Neural progenitor cell (in vitro differentiated cells): ENCODE measurements around the gene IST1. TPM values are rescaled to one million over a fixed set of nuclear protein-coding genes. Genes with fewer than 3 reads are reported as not detected.

Experiments used
- DNase-seq: peaks from one replicate; pipeline ENCODE4 v3.0.0-alpha.2; 2016; ENCODE audit warnings: low spot score
- H2AFZ ChIP-seq: fragments of 200-600 bp; sonication (generic); replicated peaks from 2 replicates; pipeline ENCODE4 v1.6.1; 2016; ENCODE audit warnings: antibody characterized with exemption
- H3F3A ChIP-seq: fragments of 200-600 bp; sonication (generic); 2 replicates; pipeline ENCODE4 v1.6.1; 2016; ENCODE audit warnings: antibody characterized with exemption, low read depth
- H3K27ac ChIP-seq: fragments of 200-600 bp; sonication (generic); 2 replicates; pipeline ENCODE4 v1.5.1; 2016; ENCODE audit warnings: mild to moderate bottlenecking
- H3K27me3 ChIP-seq: fragments of 200-600 bp; sonication (generic); 2 replicates; pipeline ENCODE4 v1.6.1; 2016; ENCODE audit warnings: mild to moderate bottlenecking, moderate library complexity
- H3K36me3 ChIP-seq: fragments of 200-600 bp; sonication (generic); 2 replicates; pipeline ENCODE4 v1.5.1; 2016
- H3K4me1 ChIP-seq: fragments of 200-600 bp; sonication (generic); 2 replicates; pipeline ENCODE4 v1.6.1; 2016; ENCODE audit warnings: mixed run types
- H3K4me2 ChIP-seq: fragments of 200-600 bp; sonication (generic); 2 replicates; pipeline ENCODE4 v1.6.1; 2016
- H3K4me3 ChIP-seq: fragments of 200-600 bp; sonication (generic); 2 replicates; pipeline ENCODE4 v1.5.1; 2016
- H3K79me2 ChIP-seq: fragments of 200-600 bp; sonication (generic); 2 replicates; pipeline ENCODE4 v1.6.1; 2016; ENCODE audit warnings: low read depth
- H3K9ac ChIP-seq: fragments of 200-600 bp; sonication (generic); 2 replicates; pipeline ENCODE4 v1.6.1; 2016
- H3K9me3 ChIP-seq: fragments of 200-600 bp; sonication (generic); 2 replicates; pipeline ENCODE4 v1.5.1; 2016; ENCODE audit warnings: low read depth
- H4K20me1 ChIP-seq: fragments of 200-600 bp; sonication (generic); 2 replicates; pipeline ENCODE4 v1.6.1; 2016; ENCODE audit warnings: low read depth
- H3K27ac Mint-ChIP-seq: 3 replicates; pipeline ENCODE4 v1.8.0; 2021; ENCODE audit warnings: mixed read lengths
- H3K27me3 Mint-ChIP-seq: 2 replicates; pipeline ENCODE4 v1.8.0; 2022; ENCODE audit warnings: low read depth, mild to moderate bottlenecking, inconsistent platforms, moderate library complexity, mixed read lengths; ENCODE audit not compliant: insufficient read depth
- H3K36me3 Mint-ChIP-seq: 3 replicates; pipeline ENCODE4 v1.8.0; 2021; ENCODE audit warnings: mixed read lengths
- H3K4me1 Mint-ChIP-seq: 3 replicates; pipeline ENCODE4 v1.8.0; 2021; ENCODE audit warnings: mixed read lengths
- H3K4me3 Mint-ChIP-seq: 3 replicates; pipeline ENCODE4 v1.8.0; 2021; ENCODE audit warnings: mild to moderate bottlenecking, moderate library complexity, mixed read lengths
- H3K9me3 Mint-ChIP-seq: 3 replicates; pipeline ENCODE4 v1.8.0; 2020; ENCODE audit warnings: mixed read lengths
- EZH2 ChIP-seq: fragments of 200-600 bp; sonication (generic); IDR thresholded peaks from 2 replicates; pipeline ENCODE4 v1.6.1; 2017; ENCODE audit warnings: antibody characterized with exemption, mild to moderate bottlenecking, moderate library complexity
- EZH2phosphoT487 ChIP-seq: fragments of 200-600 bp; sonication (generic); IDR thresholded peaks from 2 replicates; pipeline ENCODE4 v1.6.1; 2017; ENCODE audit warnings: antibody characterized with exemption
- total RNA-seq: library from RNA; depleted of rRNA; stranded (reverse); fragments of >200 nt; gene quantifications from 2 replicates; pipeline ENCODE4 v1.2.3, GENCODE V29; 2015; ENCODE audit warnings: low replicate concordance
- TF ChIP-seq, protein P1 (sequence below): fragments of 200-600 bp; sonication (generic); IDR thresholded peaks from 2 replicates; pipeline ENCODE4 v1.5.1; 2017; ENCODE audit warnings: antibody characterized with exemption, mild to moderate bottlenecking

Gene IST1
- total RNA-seq, 1 donor from 2014 or later: 400 TPM

GRCh38 chr16:71894229-71894920 is 956 bp upstream of the IST1 start:
- TF ChIP-seq EZH2phosphoT487: no peak
- TF ChIP-seq, protein P1, sequence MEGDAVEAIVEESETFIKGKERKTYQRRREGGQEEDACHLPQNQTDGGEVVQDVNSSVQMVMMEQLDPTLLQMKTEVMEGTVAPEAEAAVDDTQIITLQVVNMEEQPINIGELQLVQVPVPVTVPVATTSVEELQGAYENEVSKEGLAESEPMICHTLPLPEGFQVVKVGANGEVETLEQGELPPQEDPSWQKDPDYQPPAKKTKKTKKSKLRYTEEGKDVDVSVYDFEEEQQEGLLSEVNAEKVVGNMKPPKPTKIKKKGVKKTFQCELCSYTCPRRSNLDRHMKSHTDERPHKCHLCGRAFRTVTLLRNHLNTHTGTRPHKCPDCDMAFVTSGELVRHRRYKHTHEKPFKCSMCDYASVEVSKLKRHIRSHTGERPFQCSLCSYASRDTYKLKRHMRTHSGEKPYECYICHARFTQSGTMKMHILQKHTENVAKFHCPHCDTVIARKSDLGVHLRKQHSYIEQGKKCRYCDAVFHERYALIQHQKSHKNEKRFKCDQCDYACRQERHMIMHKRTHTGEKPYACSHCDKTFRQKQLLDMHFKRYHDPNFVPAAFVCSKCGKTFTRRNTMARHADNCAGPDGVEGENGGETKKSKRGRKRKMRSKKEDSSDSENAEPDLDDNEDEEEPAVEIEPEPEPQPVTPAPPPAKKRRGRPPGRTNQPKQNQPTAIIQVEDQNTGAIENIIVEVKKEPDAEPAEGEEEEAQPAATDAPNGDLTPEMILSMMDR: peak; percentile 7
- no peak for TF ChIP-seq EZH2

GRCh38 chr16:71895679-71896365 is 491 bp downstream of the IST1 start:
- Histone ChIP-seq H3K79me2 (peaks cover 65% of the 10 kb centered on the region), H2AFZ (peak overlapping the region; percentile 63), H3K4me1 (peaks cover 8% of the 10 kb centered on the region), H4K20me1 (peaks cover 50% of the 10 kb centered on the region), H3K27me3 (no peaks in the 10 kb centered on the region), H3K36me3 (no peaks in the 10 kb centered on the region), H3F3A (peaks cover 28% of the 10 kb centered on the region), H3K9me3 (no peaks in the 10 kb centered on the region), H3K27ac (peak overlapping the region; percentile 82), H3K4me2 (peak overlapping the region; percentile 88), H3K9ac (peak overlapping the region; percentile 94), H3K4me3 (peak overlapping the region; percentile 97)
- Mint-ChIP-seq H3K4me3 (peak overlapping the region; percentile 99), H3K36me3 (peaks cover 13% of the 10 kb centered on the region), H3K4me1 (peaks cover 15% of the 10 kb centered on the region), H3K27ac (peak overlapping the region; percentile 99), H3K9me3 (peaks cover 8% of the 10 kb centered on the region), H3K27me3 (peaks cover 3% of the 10 kb centered on the region)
- TF ChIP-seq EZH2phosphoT487 (no peak), EZH2 (no peak)
- TF ChIP-seq, protein P1: no peak
- peak; percentile 42 for DNase-seq

More at GRCh38 chr16:71894229-71894920, 956 bp upstream of the IST1 start:
- peak overlapping the region; percentile 97 for H3K4me3 ChIP-seq
- no peaks in the 10 kb centered on the region for H3K36me3 ChIP-seq
- no peaks in the 10 kb centered on the region for H3K9me3 ChIP-seq
- H3K9ac ChIP-seq: peak overlapping the region; percentile 25
- Mint-ChIP-seq H3K9me3 (peaks cover 4% of the 10 kb centered on the region), H3K4me3 (peak overlapping the region; percentile 99), H3K27me3 (peaks cover 3% of the 10 kb centered on the region), H3K4me1 (peaks cover 15% of the 10 kb centered on the region), H3K27ac (peak overlapping the region; percentile 96), H3K36me3 (peaks cover 9% of the 10 kb centered on the region)
- no peaks in the 10 kb centered on the region for H3K27me3 ChIP-seq
- H3K4me1 ChIP-seq: peaks cover 9% of the 10 kb centered on the region
- DNase-seq: peak; percentile 79
- peak overlapping the region; percentile 82 for H3K27ac ChIP-seq
- H2AFZ ChIP-seq: peak overlapping the region; percentile 65
- peaks cover 35% of the 10 kb centered on the region for H4K20me1 ChIP-seq
- peaks cover 50% of the 10 kb centered on the region for H3K79me2 ChIP-seq
- peaks cover 28% of the 10 kb centered on the region for H3F3A ChIP-seq
- H3K4me2 ChIP-seq: peak overlapping the region; percentile 88

DNA sequence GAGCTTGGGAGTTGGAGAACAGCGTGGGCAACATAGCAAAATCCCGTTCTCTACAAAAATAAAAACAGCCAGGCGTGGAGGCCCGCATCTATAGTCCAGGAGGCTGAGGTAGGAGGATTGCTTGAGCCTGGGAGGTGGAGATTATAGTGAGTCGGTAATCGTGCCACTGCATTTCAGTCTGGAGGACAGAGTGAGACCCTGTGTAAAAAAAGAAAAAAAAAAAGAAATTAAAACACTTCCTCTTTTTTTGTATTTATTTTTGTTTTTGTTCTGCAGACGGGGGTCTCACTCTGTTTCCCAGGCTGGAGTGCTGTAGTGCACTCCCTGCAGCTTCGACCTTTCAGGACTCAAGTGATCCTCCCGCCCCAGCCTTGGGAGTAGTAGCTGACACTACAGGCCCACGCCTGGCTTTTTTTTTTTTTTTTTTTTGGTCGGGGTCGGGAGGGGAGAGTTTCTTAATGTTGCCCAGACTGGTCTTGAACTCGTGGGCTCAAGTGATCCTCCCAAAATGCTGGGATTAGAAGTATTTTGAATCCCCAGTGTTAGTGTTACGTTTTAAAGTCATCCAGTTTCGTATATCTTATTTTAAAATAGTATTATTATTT is 1.5 kb downstream of the IST1 start:
- H3K9ac ChIP-seq: peak overlapping the region; percentile 94
- H3K9me3 ChIP-seq: no peaks in the 10 kb centered on the region
- Mint-ChIP-seq H3K27me3 (peaks cover 3% of the 10 kb centered on the region), H3K9me3 (peaks cover 12% of the 10 kb centered on the region), H3K4me1 (peaks cover 10% of the 10 kb centered on the region), H3K4me3 (peak overlapping the region; percentile 99), H3K27ac (no peak overlapping the region), H3K36me3 (peaks cover 18% of the 10 kb centered on the region)
- peaks cover 6% of the 10 kb centered on the region for H3K36me3 ChIP-seq
- no peaks in the 10 kb centered on the region for H3K27me3 ChIP-seq
- TF ChIP-seq EZH2phosphoT487 (no peak), EZH2 (no peak)
- TF ChIP-seq, protein P1: no peak
- H4K20me1 ChIP-seq: peaks cover 60% of the 10 kb centered on the region
- peak overlapping the region; percentile 88 for H3K4me2 ChIP-seq
- H3K79me2 ChIP-seq: peaks cover 75% of the 10 kb centered on the region
- H3K4me3 ChIP-seq: peak overlapping the region; percentile 97
- no peak overlapping the region for H3K27ac ChIP-seq
- H3K4me1 ChIP-seq: peaks cover 11% of the 10 kb centered on the region
- peak; percentile 13 for DNase-seq
- peaks cover 20% of the 10 kb centered on the region for H3F3A ChIP-seq
- H2AFZ ChIP-seq: no peak overlapping the region
